Activated CD4-positive, alpha-beta T cell treated with anti-CD3 and anti-CD28 coated beads for 48 hours (primary cell): Measurements from ENCODE around the gene HDAC9.

Source experiments
- DNase-seq: peaks from one replicate; pipeline ENCODE4 v3.0.0-alpha.2; 2020

HDAC9 gene

GRCh38 chr7:18754766-18755165 lies 259.2 kb downstream of the HDAC9 start:
- DNase-seq: no peak

- no peak for DNase-seq
Observed at GRCh38 chr7:18755793-18756192, 260.2 kb downstream of the HDAC9 start.

GRCh38 chr7:18756378-18757050 lies 261.0 kb downstream of the HDAC9 start:
- DNase-seq: no peak

GRCh38 chr7:18760046-18760445 lies 264.5 kb downstream of the HDAC9 start:
- no peak for DNase-seq

- no peak for DNase-seq
Observed at GRCh38 chr7:18760631-18761445, 265.3 kb downstream of the HDAC9 start.

- DNase-seq: no peak
Observed at GRCh38 chr7:18762189-18762588, 266.6 kb downstream of the HDAC9 start.

GRCh38 chr7:18768256-18768655 lies 272.7 kb downstream of the HDAC9 start:
- no peak for DNase-seq

GRCh38 chr7:18770154-18770811 lies 274.7 kb downstream of the HDAC9 start:
- DNase-seq: no peak

GRCh38 chr7:18770822-18771221 lies 275.3 kb downstream of the HDAC9 start:
- DNase-seq: no peak

- no peak for DNase-seq
Observed at GRCh38 chr7:18771834-18772566, 276.5 kb downstream of the HDAC9 start.

- DNase-seq: no peak
Observed at GRCh38 chr7:18772567-18772965, 277.0 kb downstream of the HDAC9 start.

GRCh38 chr7:18777314-18777713 lies 281.8 kb downstream of the HDAC9 start:
- no peak for DNase-seq

GRCh38 chr7:18778594-18778993 lies 283.0 kb downstream of the HDAC9 start:
- no peak for DNase-seq

GRCh38 chr7:18780266-18780665 lies 284.7 kb downstream of the HDAC9 start:
- DNase-seq: no peak

GRCh38 chr7:18780938-18781337 lies 285.4 kb downstream of the HDAC9 start:
- DNase-seq: no peak

- no peak for DNase-seq
Observed at GRCh38 chr7:18786196-18786727, 290.7 kb downstream of the HDAC9 start.

GRCh38 chr7:18786796-18787195 lies 291.2 kb downstream of the HDAC9 start:
- no peak for DNase-seq

- no peak for DNase-seq
Observed at GRCh38 chr7:18788026-18788425, 292.5 kb downstream of the HDAC9 start.

GRCh38 chr7:18792871-18793595 lies 297.5 kb downstream of the HDAC9 start:
- no peak for DNase-seq

- no peak for DNase-seq
Observed at GRCh38 chr7:18796216-18796615, 300.7 kb downstream of the HDAC9 start.

- no peak for DNase-seq
Observed at GRCh38 chr7:18798088-18798906, 302.7 kb downstream of the HDAC9 start.
